Measurements from ENCODE around the gene FASTKD3.

The FASTKD3 gene

DNA sequence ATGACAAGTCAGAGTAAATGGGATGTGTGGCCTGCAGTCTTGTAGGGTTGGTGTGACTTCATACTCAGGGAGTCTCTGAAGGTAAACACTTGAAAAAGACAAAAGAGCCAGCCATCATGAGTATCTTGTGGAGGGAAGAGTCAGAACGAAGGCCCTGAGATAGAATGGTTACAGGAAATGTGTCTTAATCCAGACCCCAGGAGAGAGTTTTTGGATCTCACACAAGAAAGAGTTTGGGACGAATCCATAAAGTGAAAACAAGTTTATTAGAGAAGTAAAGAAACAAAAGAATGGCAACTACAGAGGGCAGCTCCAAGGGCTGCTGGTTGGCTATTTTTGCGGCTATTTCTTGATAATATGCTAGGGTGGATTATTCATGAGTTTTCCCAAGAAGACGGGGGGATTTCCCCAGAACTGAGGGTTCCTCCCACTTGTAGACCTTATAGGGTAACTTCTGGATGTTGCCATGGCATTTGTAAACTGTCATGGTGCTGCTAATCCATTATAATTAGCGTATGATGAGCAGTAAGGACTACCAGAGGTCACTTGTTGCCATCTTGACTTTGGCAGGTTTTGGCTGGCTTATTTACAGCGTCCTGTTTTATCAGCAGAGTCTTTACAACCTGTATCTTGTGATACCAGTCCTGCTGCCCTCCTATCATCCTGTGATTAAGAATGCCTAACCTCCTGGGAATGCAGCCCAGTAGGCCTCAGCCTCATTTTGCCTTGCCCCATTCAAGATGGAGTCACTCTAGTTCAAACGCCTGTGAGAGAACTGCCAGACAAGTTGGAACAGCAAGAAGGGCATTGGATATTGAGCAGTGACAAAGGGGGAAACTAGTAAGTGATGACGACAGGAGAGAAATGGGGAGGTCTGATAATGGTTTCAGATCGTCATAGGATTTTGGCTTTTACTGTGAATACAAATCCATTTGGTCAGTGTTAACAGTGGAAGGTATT is 34.1 kb upstream of the FASTKD3 start:
- Histone ChIP-seq H3K27ac (ENCODE audit: insufficient read depth, low read length, poor library complexity, severe bottlenecking) (no peak overlapping the region), H3K36me3 (ENCODE audit: control insufficient read depth, insufficient read depth, low read length) (peaks cover 42% of the 10 kb centered on the region), H3K4me3 (ENCODE audit: insufficient read depth, low read depth, low read length, poor library complexity, severe bottlenecking) (no peak overlapping the region), H3K27me3 (replicated peaks; ENCODE audit: control insufficient read depth, insufficient read depth, low read length, poor library complexity, severe bottlenecking) (no peaks in the 10 kb centered on the region), H3K4me1 (ENCODE audit: control insufficient read depth, insufficient read depth, low read length, poor library complexity, severe bottlenecking) (no peaks in the 10 kb centered on the region), H3K9me3 (ENCODE audit: control insufficient read depth, low read length) (no peaks in the 10 kb centered on the region)
- DNase-seq = no peak

DNA sequence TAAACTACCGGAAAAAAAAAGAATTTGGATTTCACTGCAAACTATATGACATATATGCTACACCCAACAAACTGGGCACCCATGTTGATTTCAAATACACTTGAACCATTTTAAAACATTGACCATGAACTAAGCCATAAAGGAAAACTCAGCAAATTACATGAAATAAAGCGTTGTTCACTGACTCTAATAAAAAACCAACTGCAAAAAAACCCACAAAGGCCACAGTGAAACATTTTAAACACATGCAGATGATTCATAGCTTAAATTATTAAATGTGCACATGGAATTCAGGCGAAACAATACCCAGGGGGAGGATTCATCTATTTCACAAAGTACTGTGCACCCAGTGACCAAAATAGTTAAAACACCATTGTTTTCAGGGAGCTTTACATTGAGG is 33.4 kb upstream of the FASTKD3 start:
- Histone ChIP-seq H3K27me3 (replicated peaks; ENCODE audit: control insufficient read depth, insufficient read depth, low read length, poor library complexity, severe bottlenecking) (no peaks in the 10 kb centered on the region), H3K4me3 (ENCODE audit: insufficient read depth, low read depth, low read length, poor library complexity, severe bottlenecking) (no peak overlapping the region), H3K36me3 (ENCODE audit: control insufficient read depth, insufficient read depth, low read length) (peaks cover 48% of the 10 kb centered on the region), H3K4me1 (ENCODE audit: control insufficient read depth, insufficient read depth, low read length, poor library complexity, severe bottlenecking) (no peaks in the 10 kb centered on the region), H3K9me3 (ENCODE audit: control insufficient read depth, low read length) (no peaks in the 10 kb centered on the region), H3K27ac (ENCODE audit: insufficient read depth, low read length, poor library complexity, severe bottlenecking) (no peak overlapping the region)
- no peak for DNase-seq

DNA sequence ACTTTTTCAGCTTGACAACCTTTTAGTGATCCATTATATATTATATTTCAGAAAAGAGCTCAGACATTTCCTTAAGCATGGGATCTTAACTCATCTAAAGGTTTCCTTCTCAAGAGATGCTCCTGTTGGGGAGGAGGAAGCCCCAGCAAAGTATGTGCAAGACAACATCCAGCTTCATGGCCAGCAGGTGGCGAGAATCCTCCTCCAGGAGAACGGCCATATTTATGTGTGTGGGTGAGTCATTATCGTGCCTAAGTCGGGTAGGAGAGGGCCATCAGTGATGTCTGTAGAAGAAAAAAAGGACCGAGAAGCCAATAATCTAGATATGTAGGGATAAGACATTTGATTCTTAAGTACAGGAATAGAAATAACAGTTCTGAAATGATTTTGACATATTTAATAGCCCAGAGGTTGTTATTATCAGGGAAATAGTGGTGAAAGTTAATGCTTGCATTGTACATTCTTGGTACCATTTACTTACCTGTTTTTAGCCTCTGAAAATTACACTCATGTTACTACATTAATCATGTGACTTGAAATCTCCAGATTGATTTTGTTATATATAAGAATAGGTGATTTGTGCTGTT is 28.3 kb upstream of the FASTKD3 start:
- H3K27ac ChIP-seq (ENCODE audit: insufficient read depth, low read length, poor library complexity, severe bottlenecking) = no peak overlapping the region
- no peaks in the 10 kb centered on the region for H3K27me3 ChIP-seq (replicated peaks; ENCODE audit: control insufficient read depth, insufficient read depth, low read length, poor library complexity, severe bottlenecking)
- no peaks in the 10 kb centered on the region for H3K4me1 ChIP-seq (ENCODE audit: control insufficient read depth, insufficient read depth, low read length, poor library complexity, severe bottlenecking)
- DNase-seq = no peak
- H3K4me3 ChIP-seq (ENCODE audit: insufficient read depth, low read depth, low read length, poor library complexity, severe bottlenecking) = no peak overlapping the region
- H3K9me3 ChIP-seq (ENCODE audit: control insufficient read depth, low read length) = no peaks in the 10 kb centered on the region
- peaks cover 92% of the 10 kb centered on the region for H3K36me3 ChIP-seq (ENCODE audit: control insufficient read depth, insufficient read depth, low read length)

DNA sequence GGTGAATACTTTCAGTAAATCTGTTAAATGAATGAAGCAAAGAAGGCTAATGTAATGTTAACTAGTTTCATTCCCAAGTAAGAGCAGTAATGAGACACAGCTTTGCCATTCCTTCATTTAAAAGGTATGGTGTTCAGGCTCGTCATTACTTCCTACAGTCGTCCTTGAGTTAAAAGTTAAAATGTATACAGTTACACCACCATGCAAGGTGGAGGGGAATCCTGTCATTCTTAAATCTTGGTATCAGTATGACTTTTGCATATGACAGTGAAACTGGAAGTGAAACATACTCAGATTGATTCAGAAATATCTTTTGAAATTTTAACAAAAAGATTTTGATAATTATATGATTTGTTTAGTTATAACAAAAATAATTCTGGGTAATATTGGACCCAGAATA is 26.0 kb upstream of the FASTKD3 start:
- no peaks in the 10 kb centered on the region for H3K9me3 ChIP-seq (ENCODE audit: control insufficient read depth, low read length)
- H3K27me3 ChIP-seq (replicated peaks; ENCODE audit: control insufficient read depth, insufficient read depth, low read length, poor library complexity, severe bottlenecking) = no peaks in the 10 kb centered on the region
- no peak overlapping the region for H3K27ac ChIP-seq (ENCODE audit: insufficient read depth, low read length, poor library complexity, severe bottlenecking)
- no peak for DNase-seq
- peaks cover 88% of the 10 kb centered on the region for H3K36me3 ChIP-seq (ENCODE audit: control insufficient read depth, insufficient read depth, low read length)
- no peak overlapping the region for H3K4me3 ChIP-seq (ENCODE audit: insufficient read depth, low read depth, low read length, poor library complexity, severe bottlenecking)
- H3K4me1 ChIP-seq (ENCODE audit: control insufficient read depth, insufficient read depth, low read length, poor library complexity, severe bottlenecking) = no peaks in the 10 kb centered on the region

GRCh38 chr5:7894439-7894838 is 25.6 kb upstream of the FASTKD3 start:
- H3K27ac ChIP-seq (ENCODE audit: insufficient read depth, low read length, poor library complexity, severe bottlenecking) = no peak overlapping the region
- H3K9me3 ChIP-seq (ENCODE audit: control insufficient read depth, low read length) = no peaks in the 10 kb centered on the region
- H3K4me1 ChIP-seq (ENCODE audit: control insufficient read depth, insufficient read depth, low read length, poor library complexity, severe bottlenecking) = no peaks in the 10 kb centered on the region
- H3K27me3 ChIP-seq (replicated peaks; ENCODE audit: control insufficient read depth, insufficient read depth, low read length, poor library complexity, severe bottlenecking) = no peaks in the 10 kb centered on the region
- H3K4me3 ChIP-seq (ENCODE audit: insufficient read depth, low read depth, low read length, poor library complexity, severe bottlenecking) = no peak overlapping the region
- no peak for DNase-seq
- peaks cover 88% of the 10 kb centered on the region for H3K36me3 ChIP-seq (ENCODE audit: control insufficient read depth, insufficient read depth, low read length)

DNA sequence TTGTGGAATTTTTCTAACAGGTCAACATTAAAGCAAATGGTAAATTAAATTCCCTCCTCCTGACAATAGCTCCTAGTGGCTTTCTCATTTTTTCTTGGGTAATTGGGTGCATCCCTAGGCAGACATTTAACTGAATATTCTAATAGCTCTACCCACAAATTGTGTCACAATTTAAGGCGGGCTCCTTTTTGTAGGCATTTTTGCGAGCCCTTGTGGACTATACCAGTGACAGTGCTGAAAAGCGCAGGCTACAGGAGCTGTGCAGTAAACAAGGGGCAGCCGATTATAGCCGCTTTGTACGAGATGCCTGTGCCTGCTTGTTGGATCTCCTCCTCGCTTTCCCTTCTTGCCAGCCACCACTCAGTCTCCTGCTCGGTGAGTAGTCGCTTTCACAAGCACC is 20.1 kb upstream of the FASTKD3 start:
- Histone ChIP-seq H3K4me3 (ENCODE audit: insufficient read depth, low read depth, low read length, poor library complexity, severe bottlenecking) (no peak overlapping the region), H3K27ac (ENCODE audit: insufficient read depth, low read length, poor library complexity, severe bottlenecking) (no peak overlapping the region), H3K36me3 (ENCODE audit: control insufficient read depth, insufficient read depth, low read length) (peaks cover 63% of the 10 kb centered on the region), H3K27me3 (replicated peaks; ENCODE audit: control insufficient read depth, insufficient read depth, low read length, poor library complexity, severe bottlenecking) (no peaks in the 10 kb centered on the region), H3K9me3 (ENCODE audit: control insufficient read depth, low read length) (no peaks in the 10 kb centered on the region), H3K4me1 (ENCODE audit: control insufficient read depth, insufficient read depth, low read length, poor library complexity, severe bottlenecking) (no peaks in the 10 kb centered on the region)
- DNase-seq = no peak

DNA sequence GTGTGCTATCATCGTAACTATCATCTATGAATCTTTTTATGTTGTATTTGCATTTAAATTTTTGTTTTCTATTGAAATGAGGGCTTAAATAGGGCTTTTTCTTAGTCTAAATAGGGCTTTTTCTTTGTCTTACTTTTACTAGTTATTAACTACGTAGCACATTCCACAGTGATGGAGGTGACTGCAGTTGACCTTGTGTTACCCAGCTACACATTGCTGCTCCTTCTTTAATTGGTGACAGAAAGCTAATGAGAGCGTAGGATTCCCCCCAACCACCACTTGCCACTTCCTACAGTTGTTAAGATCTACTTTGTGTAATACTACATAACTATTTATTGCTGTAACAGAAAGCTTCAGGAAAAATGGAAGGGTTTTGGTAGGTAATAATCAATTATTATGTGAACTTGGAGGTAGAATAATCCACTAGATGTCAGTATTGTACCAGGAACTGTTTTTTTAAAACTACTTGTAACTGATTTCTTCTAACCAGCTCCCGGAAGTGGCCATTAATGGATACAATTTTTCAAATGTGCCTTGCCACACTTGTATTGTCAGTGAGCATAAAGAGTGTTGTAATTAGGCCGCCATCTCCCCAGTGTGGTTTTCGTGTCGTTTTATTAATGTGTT is 18.1 kb upstream of the FASTKD3 start:
- Histone ChIP-seq H3K27ac (ENCODE audit: insufficient read depth, low read length, poor library complexity, severe bottlenecking) (no peak overlapping the region), H3K4me3 (ENCODE audit: insufficient read depth, low read depth, low read length, poor library complexity, severe bottlenecking) (no peak overlapping the region), H3K27me3 (replicated peaks; ENCODE audit: control insufficient read depth, insufficient read depth, low read length, poor library complexity, severe bottlenecking) (no peaks in the 10 kb centered on the region), H3K4me1 (ENCODE audit: control insufficient read depth, insufficient read depth, low read length, poor library complexity, severe bottlenecking) (no peaks in the 10 kb centered on the region), H3K9me3 (ENCODE audit: control insufficient read depth, low read length) (no peaks in the 10 kb centered on the region), H3K36me3 (ENCODE audit: control insufficient read depth, insufficient read depth, low read length) (peaks cover 63% of the 10 kb centered on the region)
- no peak for DNase-seq

- Histone ChIP-seq H3K36me3 (ENCODE audit: control insufficient read depth, insufficient read depth, low read length) (peaks cover 73% of the 10 kb centered on the region), H3K9me3 (ENCODE audit: control insufficient read depth, low read length) (no peaks in the 10 kb centered on the region), H3K27ac (ENCODE audit: insufficient read depth, low read length, poor library complexity, severe bottlenecking) (no peak overlapping the region)
Observed at GRCh38 chr5:7884491-7885267, 15.8 kb upstream of the FASTKD3 start.

GRCh38 chr5:7882926-7883325 is 14.1 kb upstream of the FASTKD3 start:
- H3K36me3 ChIP-seq (ENCODE audit: control insufficient read depth, insufficient read depth, low read length) = peaks cover 72% of the 10 kb centered on the region
- no peak overlapping the region for H3K4me3 ChIP-seq (ENCODE audit: insufficient read depth, low read depth, low read length, poor library complexity, severe bottlenecking)
- H3K27me3 ChIP-seq (replicated peaks; ENCODE audit: control insufficient read depth, insufficient read depth, low read length, poor library complexity, severe bottlenecking) = no peaks in the 10 kb centered on the region
- no peaks in the 10 kb centered on the region for H3K4me1 ChIP-seq (ENCODE audit: control insufficient read depth, insufficient read depth, low read length, poor library complexity, severe bottlenecking)
- no peak overlapping the region for H3K27ac ChIP-seq (ENCODE audit: insufficient read depth, low read length, poor library complexity, severe bottlenecking)
- DNase-seq = no peak
- H3K9me3 ChIP-seq (ENCODE audit: control insufficient read depth, low read length) = no peaks in the 10 kb centered on the region

More at GRCh38 chr5:7884491-7885267, 15.8 kb upstream of the FASTKD3 start:
- no peaks in the 10 kb centered on the region for H3K4me1 ChIP-seq (ENCODE audit: control insufficient read depth, insufficient read depth, low read length, poor library complexity, severe bottlenecking)
- H3K4me3 ChIP-seq (ENCODE audit: insufficient read depth, low read depth, low read length, poor library complexity, severe bottlenecking) = no peak overlapping the region
- no peak for DNase-seq
- H3K27me3 ChIP-seq (replicated peaks; ENCODE audit: control insufficient read depth, insufficient read depth, low read length, poor library complexity, severe bottlenecking) = no peaks in the 10 kb centered on the region

All from effector memory CD4-positive, alpha-beta T cell (primary cell).